Raji (cell line): ENCODE measurements around the gene NUBP2.

ENCODE experiments used
- POLR2A ChIP-seq: IDR thresholded peaks from 2 replicates; pipeline ENCODE4 v1.6.1; 2011; ENCODE audit warnings: low read depth, low read length, control low read depth; ENCODE audit not compliant: insufficient read depth

The NUBP2 gene

GRCh38 chr16:1793578-1794220 is 10.9 kb downstream of the NUBP2 start, which contains the start of gene IGFALS:
Gene IGFALS (minus strand): TSS chr16:1793705. CDS start chr16:1793652, 53 bp downstream.
- TF ChIP-seq POLR2A, result no peak

DNA sequence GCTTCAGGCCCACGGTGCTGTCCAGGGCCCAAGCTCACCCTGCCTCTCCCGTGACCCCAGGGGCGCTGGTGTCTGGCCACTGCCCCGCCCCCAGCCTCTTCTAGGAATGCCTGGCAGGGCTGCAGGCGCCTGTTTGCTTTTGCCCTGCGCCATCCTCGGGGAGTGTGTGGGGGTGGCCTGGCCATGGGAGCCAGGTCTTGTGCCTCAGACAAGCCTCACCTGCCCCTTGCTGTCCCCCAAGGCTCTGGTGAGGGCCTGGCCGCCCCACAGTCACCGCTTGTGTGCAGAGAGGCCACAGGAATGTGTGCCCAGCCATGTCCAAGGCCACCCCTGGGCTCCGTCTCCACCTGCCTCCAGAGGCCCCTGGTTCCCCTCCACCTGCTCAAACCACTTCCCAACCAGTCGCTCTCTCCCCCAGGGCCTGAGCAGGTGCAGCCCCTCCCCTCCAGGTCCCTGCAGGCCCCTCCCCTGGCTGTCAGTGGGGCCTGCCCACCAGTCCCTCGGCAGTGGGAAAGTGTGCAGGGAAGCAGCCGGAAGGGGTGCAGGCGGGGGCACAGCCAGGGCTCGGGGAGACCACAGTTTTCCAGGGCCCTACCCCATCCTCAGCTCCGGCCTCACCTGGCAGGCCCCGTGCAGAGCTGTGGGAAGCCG is 11.6 kb downstream of the NUBP2 start:
- TF ChIP-seq POLR2A, result no peak

DNA sequence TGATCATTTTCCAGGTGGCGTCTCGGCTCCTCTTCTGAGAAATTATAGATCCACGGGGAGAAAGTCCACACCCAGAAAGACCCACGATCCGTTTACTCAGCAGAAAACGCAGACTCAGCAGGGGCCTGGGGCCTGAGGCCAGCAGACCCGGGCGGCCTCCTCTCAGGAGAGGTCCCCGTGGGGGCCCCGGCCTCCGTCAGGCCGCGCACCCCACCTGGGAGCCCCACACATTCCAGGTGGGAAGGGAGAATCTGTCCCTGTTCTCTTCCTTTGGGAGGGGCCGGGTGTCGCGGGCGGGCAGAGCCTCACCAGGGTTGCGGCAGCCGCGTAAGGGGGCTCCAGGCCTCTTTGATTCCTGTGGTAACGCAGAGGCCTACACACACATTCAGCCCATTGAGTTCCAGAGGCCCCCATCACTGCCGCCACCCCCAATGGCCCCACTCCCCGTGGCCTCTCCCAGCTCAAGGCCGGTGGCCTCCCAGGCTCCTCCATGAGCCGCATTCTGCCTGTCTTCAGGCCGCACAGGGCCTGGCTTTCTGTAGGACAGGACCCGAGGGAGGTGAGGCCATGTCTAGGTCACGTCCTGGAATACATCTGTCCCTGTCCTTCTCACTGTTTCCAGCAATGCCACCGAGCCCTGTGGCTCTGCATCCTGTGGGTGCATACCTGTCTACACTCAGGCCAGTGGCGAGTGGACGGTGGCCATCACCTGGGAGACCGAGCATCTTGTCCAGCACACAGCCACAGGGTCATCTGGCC is 12.3 kb downstream of the NUBP2 start:
- no peak for TF ChIP-seq POLR2A

DNA sequence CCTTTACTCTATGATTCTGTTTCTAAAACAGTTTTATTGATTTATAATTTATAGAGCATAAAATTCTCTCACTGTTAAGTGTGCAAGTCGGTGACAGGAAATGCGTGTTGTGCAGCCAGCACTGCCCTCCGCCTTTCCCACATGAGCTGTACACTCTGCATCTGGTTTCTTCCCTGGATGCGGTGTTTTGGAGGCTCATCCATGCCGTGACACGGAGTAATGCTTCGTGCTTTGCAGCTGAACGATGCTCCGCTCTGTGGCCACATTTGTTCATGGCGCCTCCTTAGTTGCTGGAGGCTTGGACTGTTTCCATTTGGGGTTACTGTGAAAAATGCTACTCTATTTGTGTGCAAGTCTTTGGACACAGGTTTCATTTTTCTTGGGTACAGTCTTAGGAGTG is 17.9 kb downstream of the NUBP2 start:
- no peak for TF ChIP-seq POLR2A

GRCh38 chr16:1807626-1808025 is 24.9 kb downstream of the NUBP2 start:
- no peak for TF ChIP-seq POLR2A

DNA sequence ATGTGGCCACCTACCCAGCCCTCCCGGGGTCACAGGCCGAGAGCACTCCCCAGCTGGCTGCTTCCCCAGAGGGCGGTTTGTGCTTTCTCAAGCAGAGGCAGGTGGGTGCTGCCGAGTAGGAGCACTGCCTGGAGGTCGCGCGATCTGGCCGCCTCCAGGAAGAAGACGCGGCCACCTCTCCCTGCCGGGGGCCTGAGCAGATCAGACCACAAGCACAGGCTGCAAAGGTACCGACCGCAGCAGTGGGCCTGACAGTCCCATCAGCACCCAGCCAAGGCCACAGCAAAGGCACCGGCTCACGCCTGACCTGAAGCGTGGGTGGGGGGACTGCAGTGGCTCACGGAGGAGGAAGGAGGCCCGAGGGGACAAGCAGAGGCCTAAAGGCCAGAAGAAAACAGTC is 25.9 kb downstream of the NUBP2 start:
- TF ChIP-seq POLR2A, result no peak

DNA sequence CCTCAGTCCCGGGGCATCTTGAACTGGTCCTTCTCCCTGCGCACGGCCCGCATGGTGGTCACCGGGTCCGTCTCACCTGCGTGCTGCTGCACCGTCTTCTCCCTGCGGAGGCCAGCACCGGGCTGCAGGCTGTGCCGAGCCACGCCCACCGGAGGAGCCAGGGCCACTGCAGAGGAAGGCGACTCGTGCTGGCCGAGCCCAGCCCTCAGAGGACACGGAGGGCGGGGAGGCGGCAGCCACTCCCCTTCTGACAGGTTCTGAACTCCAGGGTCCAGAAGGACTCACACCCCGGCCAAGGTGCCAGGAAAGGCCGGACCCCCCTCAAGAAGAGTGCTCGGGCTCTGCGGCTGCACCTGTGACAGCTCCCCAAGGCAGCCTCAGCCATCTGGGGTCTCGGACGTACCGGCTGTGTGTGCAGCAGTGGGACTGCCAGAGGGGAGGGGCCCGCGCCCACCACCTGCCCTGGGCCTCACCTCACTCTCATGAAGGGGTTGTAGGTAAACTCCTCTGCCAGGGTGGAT is 26.6 kb downstream of the NUBP2 start:
- TF ChIP-seq POLR2A, result no peak

GRCh38 chr16:1810106-1810505 is 27.3 kb downstream of the NUBP2 start:
- TF ChIP-seq POLR2A, result no peak

- no peak for TF ChIP-seq POLR2A
Observed at GRCh38 chr16:1810536-1810935, 27.8 kb downstream of the NUBP2 start.

GRCh38 chr16:1812732-1813163 is 30.0 kb downstream of the NUBP2 start:
- no peak for TF ChIP-seq POLR2A

- no peak for TF ChIP-seq POLR2A
Observed at GRCh38 chr16:1815461-1815860, 32.7 kb downstream of the NUBP2 start.

GRCh38 chr16:1816396-1817275 is 33.9 kb downstream of the NUBP2 start:
- no peak for TF ChIP-seq POLR2A

DNA sequence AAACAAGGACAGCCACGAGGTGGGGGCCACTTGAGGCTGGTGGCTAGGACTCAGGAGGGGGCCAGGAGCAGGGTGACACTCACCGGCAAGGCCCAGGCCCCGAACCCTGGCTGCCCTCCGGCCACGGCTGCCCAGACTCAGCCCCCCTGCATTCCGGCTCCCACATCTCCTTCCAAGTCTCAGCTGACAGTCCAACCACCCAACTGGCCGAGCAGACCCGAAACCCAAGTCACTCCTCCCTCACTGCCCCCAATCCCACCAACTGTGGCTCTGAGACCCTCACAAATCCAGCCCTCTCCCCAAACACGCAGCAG is 34.5 kb downstream of the NUBP2 start:
- TF ChIP-seq POLR2A, result no peak

GRCh38 chr16:1817716-1818115 is 35.0 kb downstream of the NUBP2 start:
- TF ChIP-seq POLR2A, result no peak
